Fibroblast of pulmonary artery (primary cell): ENCODE data around the gene JARID2.

Experiments
- DNase-seq: peaks from one replicate; pipeline ENCODE4 v3.0.0-alpha.2; 2010; ENCODE audit warnings: low read depth
- H3K4me3 ChIP-seq: replicated peaks from 2 replicates; pipeline ENCODE4 v1.5.1; 2011; ENCODE audit warnings: low read depth, mild to moderate bottlenecking, control low read depth, low read length, moderate library complexity
- CTCF ChIP-seq: IDR thresholded peaks from 2 replicates; pipeline ENCODE4 v1.5.1; 2011; ENCODE audit warnings: mild to moderate bottlenecking, control low read depth, low read length, inconsistent platforms; ENCODE audit errors: missing control alignments

JARID2 gene

GRCh38 chr6:15523679-15524630 lies 278.1 kb downstream of the JARID2 start:
- TF ChIP-seq CTCF, result no peak
- H3K4me3 ChIP-seq, result no peak overlapping the region
- DNase-seq, result no peak

- no peak overlapping the region for H3K4me3 ChIP-seq
- no peak for DNase-seq
- TF ChIP-seq CTCF, result no peak
Observed at GRCh38 chr6:15524861-15525401, 279.1 kb downstream of the JARID2 start.

- no peak for TF ChIP-seq CTCF
- DNase-seq, result no peak
- no peak overlapping the region for H3K4me3 ChIP-seq
Observed at GRCh38 chr6:15526212-15526701, 280.4 kb downstream of the JARID2 start.

- no peak for DNase-seq
- TF ChIP-seq CTCF, result no peak
- no peak overlapping the region for H3K4me3 ChIP-seq
Observed at GRCh38 chr6:15527838-15528617, 282.2 kb downstream of the JARID2 start.

- TF ChIP-seq CTCF, result no peak
- DNase-seq, result no peak
- no peak overlapping the region for H3K4me3 ChIP-seq
Observed at GRCh38 chr6:15528870-15529269, 283.0 kb downstream of the JARID2 start.

GRCh38 chr6:15530411-15530810 lies 284.5 kb downstream of the JARID2 start:
- H3K4me3 ChIP-seq, result no peak overlapping the region
- no peak for DNase-seq
- no peak for TF ChIP-seq CTCF
